MV-4-11 (cell line): ENCODE results near the gene PSMF1.
A peak's percentile ranks its signal among the peaks of the same experiment; 100 is the strongest.

Source experiments
- DNase-seq: peaks from one replicate; lab custom pipeline; 2025; lab: John Stamatoyannopoulos, UW

The PSMF1 gene

GRCh38 chr20:1164871-1165270 lies 46.5 kb downstream of the PSMF1 start:
- no peak for DNase-seq

DNA sequence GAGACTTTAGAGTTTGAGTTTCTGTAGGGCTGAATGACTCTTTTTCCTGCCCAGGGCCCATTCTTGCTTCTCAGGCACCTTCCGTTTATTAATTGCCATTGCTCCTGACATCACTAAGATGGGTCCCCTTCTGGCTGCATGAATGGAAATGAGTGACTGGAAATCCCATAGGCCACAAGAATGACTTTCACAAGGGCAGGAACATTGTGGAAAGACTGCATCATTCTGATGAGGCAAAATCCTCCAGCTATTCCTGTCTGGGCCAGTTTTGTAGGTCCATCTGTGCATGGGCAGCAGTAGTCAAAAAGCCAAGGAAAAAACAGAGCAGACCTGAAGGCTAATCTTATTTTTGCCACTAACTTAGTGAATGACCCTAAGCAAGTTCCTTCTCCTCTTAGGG lies 47.1 kb downstream of the PSMF1 start:
- DNase-seq = no peak

DNA sequence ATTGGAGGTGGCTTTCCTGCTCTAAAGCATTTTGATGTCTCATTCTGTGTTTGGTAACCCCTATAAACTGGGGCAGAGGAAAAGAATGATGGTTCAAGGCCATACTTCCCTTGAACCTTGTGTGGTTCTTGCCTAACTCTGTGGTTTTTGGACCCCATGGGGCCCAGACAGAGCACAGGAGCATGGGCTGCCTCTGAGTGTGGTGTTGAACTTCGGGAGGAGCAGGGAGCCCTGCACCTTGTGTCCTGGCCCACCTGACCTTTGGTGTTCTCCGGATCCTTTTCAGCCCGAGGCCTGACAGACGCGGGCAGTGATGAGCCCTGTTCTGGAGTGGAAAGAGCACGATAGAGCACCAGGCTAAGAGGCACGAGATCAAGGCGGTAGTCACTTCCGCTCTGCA lies 47.5 kb downstream of the PSMF1 start:
- peak; percentile 17 for DNase-seq

DNA sequence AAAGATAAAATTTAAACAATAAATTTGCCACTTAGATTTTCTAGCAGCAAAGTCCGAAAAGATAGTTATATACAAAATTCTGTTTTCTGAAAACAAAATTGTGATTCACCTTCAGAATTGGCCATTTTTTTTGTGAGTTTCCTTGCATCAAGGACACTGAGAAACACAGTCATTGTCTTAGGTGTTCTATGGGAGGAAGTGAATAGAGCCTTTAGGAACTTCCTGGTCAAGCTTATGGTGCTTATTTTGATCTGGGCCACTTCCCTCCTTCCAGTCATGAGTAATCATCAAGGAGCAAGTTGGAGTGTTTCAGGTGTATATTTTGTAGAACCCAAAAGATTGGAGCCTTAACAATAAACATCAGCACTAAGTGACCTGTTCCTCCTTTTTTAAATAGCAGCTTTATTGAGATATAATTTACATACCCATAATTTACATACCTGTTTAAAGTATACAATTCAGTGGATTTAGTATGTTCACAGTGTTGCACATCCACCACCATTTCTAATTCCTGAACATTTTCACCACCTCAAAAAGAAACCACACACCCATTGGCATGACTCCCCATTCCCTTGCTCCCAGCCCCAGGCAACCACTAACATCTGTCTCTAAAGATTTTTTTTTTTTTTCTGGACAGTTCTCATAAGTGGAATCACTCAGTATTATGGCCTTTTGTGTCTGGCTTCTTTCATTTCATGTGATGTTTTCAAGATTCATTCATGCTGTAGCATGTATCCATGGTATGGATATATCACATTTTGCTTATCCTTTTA lies 48.7 kb downstream of the PSMF1 start:
- DNase-seq = no peak

DNA sequence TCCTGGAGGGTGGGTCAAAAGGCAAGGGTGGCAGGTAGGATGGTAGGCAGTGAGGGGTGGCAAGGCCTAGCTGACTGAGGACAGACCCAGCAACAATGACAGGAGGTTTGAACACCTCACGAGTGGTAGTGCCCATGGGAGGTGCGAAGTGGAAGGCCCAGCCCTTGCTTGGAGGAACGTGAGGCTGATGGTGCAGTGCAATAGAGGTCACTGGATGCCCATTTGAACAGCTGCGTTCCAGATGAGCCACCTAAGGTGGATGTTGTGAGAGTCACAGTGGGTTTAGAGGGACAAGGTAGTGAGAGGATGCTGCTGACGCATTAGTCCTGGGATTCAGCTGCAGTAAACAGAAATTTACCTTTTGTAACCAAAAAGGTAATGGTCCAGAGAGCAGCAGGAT lies 50.8 kb downstream of the PSMF1 start:
- DNase-seq = no peak

DNA sequence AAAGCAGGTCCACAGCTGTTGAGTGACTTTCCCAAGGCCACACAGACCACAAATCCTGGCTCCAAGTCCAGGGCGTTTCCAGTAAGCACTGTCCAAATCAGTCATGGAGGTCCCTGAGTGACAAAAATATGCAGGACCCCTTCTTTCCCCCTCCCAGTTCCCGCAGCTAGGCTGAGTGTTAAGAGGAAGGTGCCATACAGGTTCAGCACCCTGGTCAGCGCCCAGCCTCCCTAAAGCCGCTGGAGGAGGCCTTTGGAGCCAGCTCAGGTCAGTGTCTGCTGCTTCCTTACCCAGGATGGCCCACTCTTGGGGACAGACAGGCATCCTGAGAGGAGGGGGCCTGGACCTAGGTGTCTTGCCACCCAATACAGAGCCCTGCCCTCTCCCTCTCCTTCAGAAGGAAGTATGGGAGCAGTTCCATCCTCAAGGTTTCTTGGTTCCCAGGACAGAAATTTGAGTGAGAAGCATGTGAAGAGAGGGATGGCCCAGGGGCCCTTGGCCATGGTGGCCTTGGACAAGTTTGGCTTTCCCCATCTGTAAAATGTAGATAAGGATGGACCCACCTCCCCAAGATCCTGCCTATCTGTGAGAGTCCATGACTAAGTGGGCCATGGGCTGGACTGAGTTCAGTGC lies 53.2 kb downstream of the PSMF1 start:
- DNase-seq = no peak

DNA sequence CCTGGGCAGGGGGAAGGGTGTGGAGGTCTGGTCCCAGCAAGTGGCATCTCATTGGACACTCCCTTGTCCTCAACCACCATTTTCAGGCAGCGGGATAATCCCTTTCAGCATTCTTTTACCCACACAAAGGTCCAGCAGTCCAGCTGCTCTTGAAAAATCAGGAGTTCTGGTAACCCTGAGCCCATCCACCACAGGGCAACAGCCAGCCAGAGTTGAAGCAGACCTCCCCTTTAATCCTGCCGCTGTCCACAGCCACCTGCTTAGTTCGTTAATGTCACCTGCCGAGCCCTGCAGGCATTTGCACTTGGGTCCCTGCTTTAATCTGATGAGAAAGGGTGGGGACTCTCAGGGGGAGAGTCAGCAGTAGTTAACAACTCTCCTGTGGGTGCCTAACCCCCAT lies 55.3 kb downstream of the PSMF1 start:
- no peak for DNase-seq

GRCh38 chr20:1174787-1175186 lies 56.4 kb downstream of the PSMF1 start:
- DNase-seq = no peak

GRCh38 chr20:1177680-1178079 lies 59.3 kb downstream of the PSMF1 start:
- no peak for DNase-seq

DNA sequence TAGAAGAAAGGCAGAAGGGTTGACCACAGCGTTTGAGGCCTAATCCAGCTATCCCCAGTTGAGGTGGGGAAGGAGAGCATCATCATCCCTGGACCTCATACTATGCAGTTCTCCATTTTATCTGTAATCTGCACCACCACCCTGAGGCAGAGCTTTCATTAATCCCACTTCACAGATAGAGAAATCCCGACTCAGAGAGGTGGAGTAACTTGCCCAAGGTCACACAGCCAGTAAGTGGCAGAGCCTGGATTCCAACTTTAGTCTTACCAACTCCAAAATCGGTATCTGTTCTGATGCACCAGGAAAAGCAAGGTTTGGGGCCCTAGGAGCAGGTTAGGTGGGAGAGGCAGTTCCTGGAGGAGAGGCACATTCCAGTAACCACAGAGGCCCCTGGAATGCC lies 59.7 kb downstream of the PSMF1 start:
- no peak for DNase-seq

DNA sequence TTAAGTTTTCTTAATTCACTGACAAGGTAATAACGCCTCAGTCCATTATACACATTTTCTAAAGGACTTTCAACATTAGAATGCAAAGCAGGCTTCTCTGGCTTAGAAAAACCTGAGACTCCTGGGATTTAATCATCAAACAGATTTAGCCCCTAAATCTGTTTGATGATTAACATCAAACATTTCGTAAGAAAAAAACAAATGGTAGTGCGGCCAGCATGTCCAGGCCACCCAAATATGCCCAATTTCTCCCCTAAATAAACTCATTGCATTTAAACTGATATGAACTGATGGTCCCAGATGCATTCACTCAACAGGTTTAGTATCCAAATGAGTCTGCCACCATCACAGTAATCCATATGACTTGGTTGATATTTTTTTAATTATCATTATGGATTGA lies 60.2 kb downstream of the PSMF1 start:
- DNase-seq = no peak

- no peak for DNase-seq
Measured at GRCh38 chr20:1180949-1181348, 62.5 kb downstream of the PSMF1 start.

DNA sequence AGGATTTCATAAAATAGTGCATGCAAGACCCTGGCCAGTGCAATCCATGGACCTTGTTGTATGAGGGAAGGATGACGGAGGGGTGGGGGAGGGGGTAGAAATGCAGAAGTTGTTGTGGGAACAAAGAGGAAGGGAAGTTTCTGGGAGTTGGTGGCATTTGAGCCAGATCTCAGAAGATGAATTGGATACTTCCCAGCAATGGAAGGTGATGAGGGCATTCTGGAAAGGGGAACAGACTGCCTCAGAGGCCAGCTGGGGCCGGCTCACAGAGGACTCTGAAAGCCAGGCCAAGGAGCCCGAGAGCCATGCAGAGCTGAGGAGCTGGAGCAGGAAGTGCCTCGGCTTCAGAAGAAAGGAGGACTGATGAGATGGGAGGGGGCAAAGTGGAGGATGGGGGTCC lies 63.7 kb downstream of the PSMF1 start:
- DNase-seq = no peak

GRCh38 chr20:1183153-1183552 lies 64.8 kb downstream of the PSMF1 start:
- no peak for DNase-seq

- no peak for DNase-seq
Measured at GRCh38 chr20:1184260-1184637, 65.8 kb downstream of the PSMF1 start.

- DNase-seq = no peak
Measured at GRCh38 chr20:1184638-1185315, 66.4 kb downstream of the PSMF1 start, which contains the start of gene TMEM74B. TMEM74B (minus strand) TSS chr20:1184981; CDS start chr20:1183801, 1,180 bp downstream.

GRCh38 chr20:1185316-1185741 lies 66.9 kb downstream of the PSMF1 start:
- DNase-seq = no peak

- peak; percentile 6 for DNase-seq
Measured at GRCh38 chr20:1185790-1186334, 67.5 kb downstream of the PSMF1 start.

GRCh38 chr20:1186367-1186991 lies 68.1 kb downstream of the PSMF1 start:
- DNase-seq = no peak

- DNase-seq = peak; percentile 4
Measured at GRCh38 chr20:1187605-1188171, 69.3 kb downstream of the PSMF1 start.

DNA sequence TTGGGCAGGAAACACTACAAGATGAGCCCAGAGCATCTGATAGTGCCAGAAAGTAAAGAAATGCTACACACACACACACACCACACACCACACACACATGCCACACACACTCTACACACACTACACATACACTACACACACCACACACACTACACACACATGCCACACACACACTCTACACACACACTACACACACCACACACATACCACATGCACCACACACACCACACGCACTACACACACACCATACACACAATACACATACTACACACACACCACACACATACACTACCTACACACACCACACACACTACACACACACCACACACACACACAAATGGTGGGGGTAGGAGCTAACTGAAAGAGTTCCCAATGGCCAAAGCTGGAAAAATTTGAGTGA lies 69.9 kb downstream of the PSMF1 start:
- no peak for DNase-seq

GRCh38 chr20:1189827-1190226 lies 71.4 kb downstream of the PSMF1 start:
- no peak for DNase-seq
